AML-193 (cell line): ENCODE measurements around the gene ATP1A2.
"Not testable (repeated sequence)": the region's sequence is repeated elsewhere in the genome, so short reads cannot be mapped to it uniquely, and the experiment has no call there.

Experiments used
- DNase-seq, 2 experiments: peaks; one replicate each; lab custom pipeline; 2025; lab: John Stamatoyannopoulos, UW

ATP1A2 gene

GRCh38 chr1:160101037-160101716, 14.4 kb upstream of the ATP1A2 start:
- peak; percentile 59 to 66 for DNase-seq

- DNase-seq, result no peak
Measured at GRCh38 chr1:160101717-160102522, 13.6 kb upstream of the ATP1A2 start.

- no peak for DNase-seq
Measured at GRCh38 chr1:160103658-160104408, 11.7 kb upstream of the ATP1A2 start.

GRCh38 chr1:160104486-160104885, 11.1 kb upstream of the ATP1A2 start:
- DNase-seq, result peak; percentile 29 to 44

- DNase-seq, result no peak
Measured at GRCh38 chr1:160105155-160105554, 10.4 kb upstream of the ATP1A2 start.

GRCh38 chr1:160107512-160107911, 8.0 kb upstream of the ATP1A2 start:
- no peak for DNase-seq

- DNase-seq, result peak; percentile 31 to 42
Measured at GRCh38 chr1:160108888-160109662, 6.5 kb upstream of the ATP1A2 start.

GRCh38 chr1:160109686-160110085, 5.9 kb upstream of the ATP1A2 start:
- no peak for DNase-seq

GRCh38 chr1:160111462-160111861, 4.1 kb upstream of the ATP1A2 start:
- not testable (repeated sequence) for DNase-seq

- no peak for DNase-seq
Measured at GRCh38 chr1:160112357-160112756, 3.2 kb upstream of the ATP1A2 start.

- no peak for DNase-seq
Measured at GRCh38 chr1:160113407-160113806, 2.2 kb upstream of the ATP1A2 start.

GRCh38 chr1:160114085-160114484, 1.5 kb upstream of the ATP1A2 start:
- DNase-seq, result no peak

GRCh38 chr1:160116283-160117147, 956 bp downstream of the ATP1A2 start:
- no peak for DNase-seq

- no peak for DNase-seq
Measured at GRCh38 chr1:160117300-160117699, 1.7 kb downstream of the ATP1A2 start.

- DNase-seq, result no peak
Measured at GRCh38 chr1:160117709-160118183, 2.2 kb downstream of the ATP1A2 start.

- DNase-seq, result no peak
Measured at GRCh38 chr1:160118928-160119327, 3.4 kb downstream of the ATP1A2 start.

- no peak for DNase-seq
Measured at GRCh38 chr1:160120797-160121196, 5.2 kb downstream of the ATP1A2 start.

GRCh38 chr1:160121388-160121787, 5.8 kb downstream of the ATP1A2 start:
- no peak for DNase-seq

GRCh38 chr1:160122978-160123495, 7.5 kb downstream of the ATP1A2 start:
- DNase-seq, result no peak

- no peak for DNase-seq
Measured at GRCh38 chr1:160123726-160124125, 8.2 kb downstream of the ATP1A2 start.
